ENCODE data around the gene ALPP.
"Not testable (repeated sequence)": the region's sequence is repeated elsewhere in the genome, so short reads cannot be mapped to it uniquely, and the experiment has no call there.

ALPP gene

DNA sequence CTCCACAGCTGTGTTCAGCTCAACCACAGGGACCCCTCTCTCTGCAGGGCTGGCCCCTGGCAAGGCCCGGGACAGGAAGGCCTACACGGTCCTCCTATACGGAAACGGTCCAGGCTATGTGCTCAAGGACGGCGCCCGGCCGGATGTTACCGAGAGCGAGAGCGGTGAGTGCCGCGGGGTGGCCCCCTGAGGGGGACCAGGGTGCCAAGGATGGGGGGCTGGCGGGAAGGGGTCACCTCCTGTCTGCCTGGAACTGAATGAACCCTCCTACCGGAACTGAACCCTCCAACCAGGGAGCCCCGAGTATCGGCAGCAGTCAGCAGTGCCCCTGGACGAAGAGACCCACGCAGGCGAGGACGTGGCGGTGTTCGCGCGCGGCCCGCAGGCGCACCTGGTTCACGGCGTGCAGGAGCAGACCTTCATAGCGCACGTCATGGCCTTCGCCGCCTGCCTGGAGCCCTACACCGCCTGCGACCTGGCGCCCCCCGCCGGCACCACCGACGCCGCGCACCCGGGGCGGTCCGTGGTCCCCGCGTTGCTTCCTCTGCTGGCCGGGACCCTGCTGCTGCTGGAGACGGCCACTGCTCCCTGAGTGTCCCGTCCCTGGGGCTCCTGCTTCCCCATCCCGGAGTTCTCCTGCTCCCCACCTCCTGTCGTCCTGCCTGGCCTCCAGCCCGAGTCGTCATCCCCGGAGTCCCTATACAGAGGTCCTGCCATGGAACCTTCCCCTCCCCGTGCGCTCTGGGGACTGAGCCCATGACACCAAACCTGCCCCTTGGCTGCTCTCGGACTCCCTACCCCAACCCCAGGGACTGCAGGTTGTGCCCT lies 2.9 kb downstream of the ALPP start:
- not testable (repeated sequence) for DNase-seq (ENCODE audit: low read depth, low spot score)

DNA sequence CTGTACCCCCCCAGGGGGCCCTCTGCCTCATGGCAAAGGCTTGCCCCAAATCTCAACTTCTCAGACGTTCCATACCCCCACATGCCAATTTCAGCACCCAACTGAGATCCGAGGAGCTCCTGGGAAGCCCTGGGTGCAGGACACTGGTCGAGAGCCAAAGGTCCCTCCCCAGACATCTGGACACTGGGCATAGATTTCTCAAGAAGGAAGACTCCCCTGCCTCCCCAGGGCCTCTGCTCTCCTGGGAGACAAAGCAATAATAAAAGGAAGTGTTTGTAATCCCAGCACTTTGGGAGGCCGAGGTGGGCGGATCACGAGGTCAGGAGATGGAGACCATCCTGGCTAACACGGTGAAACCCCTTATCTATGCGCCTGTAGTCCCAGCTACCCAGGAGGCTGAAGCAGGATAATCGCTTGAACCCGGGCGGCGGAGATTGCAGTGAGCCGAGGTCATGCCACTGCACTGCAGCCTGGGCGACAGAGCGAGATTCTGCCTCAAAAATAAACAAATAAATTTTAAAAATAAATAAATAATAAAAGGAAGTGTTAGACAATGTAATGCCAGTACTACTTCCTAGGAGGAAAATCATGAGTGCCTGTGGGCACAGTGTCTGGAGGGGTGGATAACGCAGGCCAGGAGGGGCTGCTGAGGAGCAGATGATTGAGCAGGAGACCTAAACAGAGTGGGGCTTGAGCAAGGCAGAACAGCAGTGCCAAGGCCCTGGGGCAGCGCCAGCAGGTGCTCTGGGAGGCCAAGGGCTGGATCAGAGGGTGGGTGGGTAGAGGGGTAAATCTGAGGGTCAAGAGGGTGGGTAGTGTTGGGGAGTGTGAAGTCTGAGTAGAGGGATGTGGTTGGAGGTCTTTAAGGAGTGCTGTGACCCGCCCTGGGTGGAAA lies 4.0 kb downstream of the ALPP start:
- DNase-seq (ENCODE audit: low read depth, low spot score): no peak

DNA sequence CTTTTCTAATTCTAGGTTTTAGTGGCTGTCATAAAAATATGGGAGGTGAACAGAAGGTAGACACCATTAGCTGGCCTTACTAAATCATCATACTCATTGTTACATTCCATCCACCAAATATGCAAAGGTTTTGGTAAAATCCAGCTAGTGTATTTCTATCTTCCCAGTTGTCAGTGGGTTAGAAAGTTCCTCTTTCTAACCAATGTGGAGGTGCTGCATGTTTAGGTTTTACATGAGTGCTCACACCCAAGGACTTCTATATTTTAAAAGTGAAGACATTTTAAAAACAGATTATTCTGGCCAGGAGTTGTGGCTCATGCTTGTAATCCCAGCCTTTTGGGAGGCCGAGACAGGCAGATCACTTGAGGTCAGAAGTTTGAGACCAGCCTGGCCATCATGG lies 5.9 kb downstream of the ALPP start:
- DNase-seq (ENCODE audit: low read depth, low spot score): no peak

DNA sequence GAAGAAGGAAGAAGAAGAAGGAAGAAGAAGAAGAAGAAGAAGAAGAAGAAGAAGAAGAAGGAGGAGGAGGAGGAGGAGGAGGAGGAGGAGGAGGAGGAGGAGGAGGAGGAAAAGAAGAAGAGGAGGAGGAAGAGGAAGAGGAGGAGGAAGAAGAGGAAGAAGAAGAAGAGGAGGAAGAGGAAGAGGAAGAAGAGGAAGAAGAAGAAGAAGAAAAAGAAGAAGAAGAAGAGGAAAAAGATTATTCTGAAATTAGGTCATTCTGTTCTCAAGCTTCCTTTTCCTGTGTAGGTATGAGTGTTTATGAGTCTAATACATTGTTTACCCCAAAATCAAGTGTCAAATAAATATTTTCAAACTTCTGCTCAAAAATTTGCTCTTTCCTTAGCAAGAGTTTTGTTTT lies 6.5 kb downstream of the ALPP start:
- DNase-seq (ENCODE audit: low read depth, low spot score): not testable (repeated sequence)

DNA sequence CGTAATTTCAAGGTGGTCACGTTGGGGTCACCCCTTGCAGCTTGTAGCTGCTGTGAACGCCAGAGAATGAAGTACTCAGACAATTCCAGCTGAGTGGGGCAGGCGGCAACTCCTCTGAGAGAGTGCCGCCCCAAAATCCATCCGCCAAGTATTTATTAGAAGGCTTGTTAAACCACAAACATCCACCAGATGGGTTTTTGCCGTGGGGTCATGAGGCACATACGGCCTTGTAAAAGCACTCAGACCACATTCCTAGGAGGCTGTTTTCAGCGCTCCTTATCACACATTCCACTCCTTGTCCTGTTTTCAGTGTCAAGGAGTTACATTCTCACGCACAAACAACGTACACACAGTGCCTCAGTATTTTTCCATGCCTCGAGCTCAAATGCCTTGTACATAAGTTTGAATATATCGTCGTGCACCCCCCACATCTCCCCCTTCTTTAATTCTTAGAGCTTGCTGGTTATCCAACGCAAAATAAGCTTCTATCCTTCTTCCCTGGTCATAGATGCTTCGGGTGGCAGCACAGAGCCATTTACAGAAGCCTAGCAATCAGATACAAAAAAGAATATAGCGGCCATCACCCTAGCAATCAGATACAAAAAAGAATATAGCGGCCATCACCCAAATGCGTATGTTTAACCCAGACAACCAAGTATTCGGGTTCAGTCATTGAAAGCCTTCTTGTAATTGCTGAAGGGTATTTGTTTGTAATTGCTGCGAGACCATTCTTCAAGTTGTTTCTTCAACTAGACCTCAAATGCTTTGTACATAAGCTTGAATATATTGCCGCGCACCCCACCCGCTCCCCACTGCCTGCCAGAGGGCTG lies 7.3 kb downstream of the ALPP start:
- no peak for DNase-seq (ENCODE audit: low read depth, low spot score)

DNA sequence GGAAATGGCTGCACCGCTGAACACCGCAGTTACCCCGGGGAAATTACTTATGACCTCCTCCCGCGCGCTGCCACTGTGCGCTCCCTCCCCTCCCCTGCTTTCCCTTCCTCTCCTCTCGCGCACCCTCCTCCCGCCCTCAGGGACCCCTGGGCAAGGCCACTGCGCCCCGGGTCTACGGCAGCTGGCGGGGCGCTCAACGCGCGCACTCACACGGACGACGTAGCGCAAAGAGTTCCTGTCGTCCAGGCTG lies 7.9 kb downstream of the ALPP start:
- no peak for DNase-seq (ENCODE audit: low read depth, low spot score)

DNA sequence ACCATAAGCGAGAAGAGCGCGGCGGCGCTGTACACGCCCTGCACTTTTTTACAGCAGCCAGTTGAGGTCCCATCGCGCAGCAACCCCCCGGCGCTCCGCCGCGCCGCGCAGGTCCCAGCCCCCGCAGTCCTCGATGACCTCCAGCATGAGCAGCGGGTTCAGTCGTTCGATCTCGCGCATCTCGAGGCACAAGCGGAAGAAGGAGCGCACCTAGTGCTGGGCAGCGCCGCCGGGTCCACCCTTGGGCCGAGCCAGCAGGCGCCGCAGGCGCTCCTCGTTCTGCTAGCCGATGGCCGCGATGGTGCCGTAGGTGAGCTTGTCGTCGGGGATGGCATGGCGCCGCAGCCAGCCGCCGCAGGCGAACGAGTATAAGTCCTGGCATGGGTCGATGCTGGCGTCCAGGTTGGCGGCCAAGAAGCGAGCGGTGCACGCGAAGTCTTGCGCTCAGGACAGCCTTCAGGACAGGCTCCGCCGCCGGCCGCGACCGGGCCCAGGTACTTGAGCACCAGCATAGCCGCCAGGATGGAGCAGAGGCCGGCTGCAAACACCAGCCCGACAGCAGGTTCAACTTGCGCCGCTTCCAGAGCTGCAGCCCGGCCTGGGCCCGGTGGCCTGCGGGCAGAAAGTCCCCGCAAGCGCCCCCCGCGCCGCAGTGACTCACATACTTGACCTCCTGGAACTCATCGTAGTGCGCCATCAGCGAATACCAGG lies 8.3 kb downstream of the ALPP start:
- DNase-seq (ENCODE audit: low read depth, low spot score): no peak

DNA sequence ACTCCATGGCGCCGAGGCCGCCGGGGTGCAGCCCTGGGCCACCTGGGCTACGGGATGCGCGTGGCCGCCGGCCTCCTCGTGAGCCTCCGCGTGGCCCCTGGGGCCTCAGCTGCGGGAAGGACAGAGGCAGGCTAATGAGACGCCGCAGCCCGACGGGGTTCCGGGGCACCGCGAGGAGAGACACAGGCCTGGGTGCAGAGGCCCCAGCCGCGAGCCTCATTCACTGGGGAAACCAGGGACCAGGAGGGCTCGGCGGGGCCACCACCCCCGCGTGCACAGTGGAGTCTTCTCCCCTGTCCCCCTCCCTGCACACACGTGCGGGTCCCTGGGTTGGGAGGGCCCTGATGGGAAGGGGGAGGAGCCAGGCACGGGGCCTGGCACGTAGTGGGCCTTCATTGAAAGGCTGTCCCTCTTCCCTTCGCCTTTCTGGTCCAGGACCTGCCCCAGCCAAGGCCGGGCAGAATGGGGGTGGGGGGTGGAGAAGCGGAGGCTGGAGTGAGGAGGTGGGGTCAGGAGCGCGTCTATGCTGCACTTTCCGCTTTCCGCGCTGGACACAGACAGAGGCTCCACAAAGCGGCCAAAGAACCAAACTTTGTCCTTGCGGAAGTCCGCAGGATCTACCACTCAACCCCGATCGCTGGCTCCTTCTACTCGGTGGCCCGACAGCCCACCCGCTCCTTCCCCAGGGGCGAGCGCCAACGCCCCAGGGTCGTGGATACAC lies 9.1 kb downstream of the ALPP start:
- no peak for DNase-seq (ENCODE audit: low read depth, low spot score)

DNA sequence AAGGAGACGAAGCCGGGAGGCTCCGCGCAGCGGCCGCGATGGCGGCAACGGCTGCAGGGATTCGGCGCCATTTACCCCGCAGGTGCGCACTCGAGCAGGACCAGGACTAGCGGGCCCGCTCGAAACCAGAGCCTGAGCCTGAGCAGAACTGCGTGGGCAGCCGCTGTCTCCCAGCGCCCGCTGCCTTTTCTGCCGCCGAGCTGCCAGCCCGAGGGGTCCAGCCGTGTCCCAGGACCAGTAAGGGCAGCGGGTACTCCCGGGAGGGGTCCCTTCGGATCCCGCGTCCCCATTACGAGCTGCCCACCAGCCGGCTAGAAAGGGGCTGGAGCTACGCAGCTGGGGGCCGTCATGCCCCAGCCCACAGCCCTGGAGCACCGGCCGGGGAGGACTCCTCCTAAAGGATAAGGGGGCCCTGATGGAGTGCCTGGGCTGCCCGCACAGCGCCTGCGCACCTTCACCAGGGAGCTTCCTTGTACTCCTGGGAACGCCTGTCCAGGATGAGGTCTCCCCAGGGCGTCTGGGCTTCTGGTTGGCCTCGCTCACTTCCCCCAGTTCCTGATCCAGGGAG lies 9.9 kb downstream of the ALPP start:
- no peak for DNase-seq (ENCODE audit: low read depth, low spot score)

DNA sequence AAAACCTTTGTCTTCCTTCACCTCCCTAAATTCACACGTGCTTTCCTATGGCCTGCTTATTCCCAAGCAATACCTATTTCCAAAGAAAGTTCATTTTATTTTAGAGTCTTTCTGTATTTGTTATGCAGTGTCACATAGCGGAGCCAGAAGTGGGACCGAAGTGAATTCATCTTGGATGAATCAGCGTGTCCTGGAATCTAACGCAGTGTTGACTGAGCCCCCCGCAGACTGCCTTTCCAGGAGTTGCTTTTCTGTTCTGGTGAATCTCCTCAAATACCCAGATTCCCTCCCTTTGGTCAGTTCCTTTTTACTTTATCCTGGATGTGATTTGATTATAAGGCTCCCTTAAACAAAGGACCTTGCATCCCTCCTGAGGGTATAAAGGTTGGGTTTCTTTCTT lies 10.8 kb downstream of the ALPP start:
- no peak for DNase-seq (ENCODE audit: low read depth, low spot score)

DNA sequence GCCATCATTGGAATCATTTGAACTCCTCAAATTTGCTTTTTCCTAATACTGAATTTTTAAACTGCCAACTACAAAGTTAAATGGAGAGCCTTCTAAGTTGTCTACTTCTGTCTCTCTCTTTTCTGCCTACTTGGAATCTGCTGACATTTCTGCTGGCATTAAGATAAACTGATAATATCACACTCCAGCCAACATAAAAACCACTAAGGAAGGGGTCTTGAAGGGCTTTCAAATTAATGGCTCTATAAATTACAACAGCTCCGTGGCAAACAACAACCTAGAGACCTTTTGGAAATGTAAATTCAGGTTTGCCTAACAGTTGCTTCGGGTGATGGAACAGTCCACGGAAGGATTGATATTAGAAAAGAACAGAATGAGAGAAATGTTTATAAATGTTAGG lies 12.1 kb downstream of the ALPP start:
- no peak for DNase-seq (ENCODE audit: low read depth, low spot score)

DNA sequence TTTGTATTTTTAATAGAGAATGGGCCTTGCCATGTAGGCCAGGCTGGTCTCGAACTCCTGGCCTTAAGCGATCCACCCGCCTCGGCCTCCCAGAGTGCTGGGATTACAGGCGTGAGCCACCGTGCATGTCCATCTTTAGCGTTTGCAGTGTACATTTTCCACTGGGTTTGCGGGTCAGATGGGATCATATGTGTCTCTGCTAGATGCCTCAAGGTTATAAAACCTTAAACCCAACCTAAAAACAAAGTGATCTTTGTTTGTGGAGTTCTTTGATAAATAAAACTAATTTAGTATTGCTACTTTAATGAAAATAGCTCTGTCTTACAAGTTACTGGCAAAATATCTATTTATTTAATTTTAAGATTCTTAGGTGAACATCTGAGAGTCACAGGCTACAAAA lies 15.0 kb downstream of the ALPP start:
- no peak for DNase-seq (ENCODE audit: low read depth, low spot score)

DNA sequence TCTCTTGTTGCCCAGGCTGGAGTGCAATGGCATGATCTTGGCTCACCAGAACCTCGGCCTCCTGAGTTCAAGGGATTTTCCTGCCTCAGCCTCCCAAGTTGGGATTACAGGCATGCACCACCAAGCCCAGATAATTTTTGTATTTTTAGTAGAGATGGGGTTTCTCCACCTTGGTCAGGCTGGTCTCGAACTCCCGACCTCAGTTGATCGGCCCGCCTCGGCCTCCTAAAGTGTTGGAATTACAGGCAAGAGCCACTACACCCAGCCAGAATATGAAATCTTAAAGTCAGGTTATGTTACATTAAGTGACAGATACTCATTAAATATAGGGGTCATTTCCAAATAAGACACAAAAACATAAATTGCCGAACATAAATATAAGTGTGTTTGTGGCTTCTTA lies 15.9 kb downstream of the ALPP start:
- DNase-seq (ENCODE audit: low read depth, low spot score): not testable (repeated sequence)

DNA sequence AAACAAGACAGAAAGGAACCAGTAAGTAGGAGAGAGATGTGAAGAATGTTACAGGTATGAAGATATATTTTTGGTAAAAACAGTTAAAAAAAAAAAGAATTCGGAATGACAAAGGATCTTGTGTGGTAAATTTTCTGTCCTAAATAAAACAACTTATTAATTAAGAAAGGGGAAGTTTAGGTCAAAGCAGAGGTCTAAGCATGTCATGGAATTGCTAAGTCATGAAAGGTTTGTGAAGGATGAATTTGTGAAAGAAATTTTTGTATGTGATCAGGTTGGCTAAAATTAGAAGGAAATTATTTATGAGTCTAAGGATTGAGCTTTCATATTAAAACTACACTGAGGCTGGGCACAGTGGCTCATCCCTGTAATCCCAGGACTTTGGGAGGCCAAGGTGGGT lies 17.0 kb downstream of the ALPP start:
- no peak for DNase-seq (ENCODE audit: low read depth, low spot score)

DNA sequence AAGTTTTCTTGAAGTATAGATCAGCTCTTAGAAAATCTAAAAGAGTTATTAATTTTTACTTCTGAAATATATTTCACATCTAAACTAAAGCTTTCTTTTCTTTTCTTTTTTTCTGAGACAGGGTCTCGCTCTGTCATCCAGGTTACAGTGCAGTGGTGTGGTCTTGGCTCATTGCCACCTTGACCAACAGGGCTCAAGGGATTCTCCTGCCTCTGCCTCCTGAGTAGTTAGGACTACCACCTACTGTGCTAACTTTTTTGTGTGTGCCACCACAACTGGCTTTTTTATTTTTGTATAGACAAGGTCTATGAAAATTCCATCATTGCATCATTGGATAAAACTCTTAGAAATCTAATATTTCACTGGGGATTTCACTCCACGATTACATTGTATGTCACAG lies 18.1 kb downstream of the ALPP start:
- DNase-seq (ENCODE audit: low read depth, low spot score): no peak

DNA sequence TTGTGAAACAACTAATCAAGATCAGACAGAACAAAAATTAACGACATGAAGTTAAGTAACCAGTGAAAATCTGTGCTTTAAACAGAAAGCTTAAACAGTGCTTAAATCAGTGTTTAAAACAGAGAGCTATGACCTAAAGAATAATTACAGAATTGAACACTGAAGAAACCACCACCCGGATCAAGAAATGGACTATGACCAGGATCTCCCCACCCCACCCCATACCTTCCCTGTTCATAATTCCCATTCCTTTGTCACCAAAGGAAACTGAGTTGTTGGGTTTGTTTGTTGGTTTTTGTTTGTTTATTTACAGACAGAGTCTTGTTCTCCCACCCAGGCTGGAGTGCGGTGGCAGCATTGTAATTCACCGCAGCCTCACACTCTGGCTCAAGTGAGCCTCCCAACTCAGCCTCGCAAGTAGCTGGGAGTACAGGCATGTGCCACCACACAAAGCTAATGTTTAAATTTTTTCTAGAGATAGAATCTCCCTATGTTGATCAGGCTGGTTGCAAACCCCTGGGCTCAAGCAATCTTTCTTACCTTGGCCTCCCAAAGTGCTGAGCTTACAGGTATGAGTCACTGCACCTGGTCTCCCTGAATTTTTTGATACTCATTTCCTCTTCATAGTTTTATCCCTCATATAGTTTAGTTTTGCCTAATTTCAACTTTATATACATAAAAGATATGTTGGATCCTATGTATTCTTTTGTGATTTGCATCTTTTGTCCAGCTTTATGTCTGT lies 19.9 kb downstream of the ALPP start:
- DNase-seq (ENCODE audit: low read depth, low spot score): no peak

DNA sequence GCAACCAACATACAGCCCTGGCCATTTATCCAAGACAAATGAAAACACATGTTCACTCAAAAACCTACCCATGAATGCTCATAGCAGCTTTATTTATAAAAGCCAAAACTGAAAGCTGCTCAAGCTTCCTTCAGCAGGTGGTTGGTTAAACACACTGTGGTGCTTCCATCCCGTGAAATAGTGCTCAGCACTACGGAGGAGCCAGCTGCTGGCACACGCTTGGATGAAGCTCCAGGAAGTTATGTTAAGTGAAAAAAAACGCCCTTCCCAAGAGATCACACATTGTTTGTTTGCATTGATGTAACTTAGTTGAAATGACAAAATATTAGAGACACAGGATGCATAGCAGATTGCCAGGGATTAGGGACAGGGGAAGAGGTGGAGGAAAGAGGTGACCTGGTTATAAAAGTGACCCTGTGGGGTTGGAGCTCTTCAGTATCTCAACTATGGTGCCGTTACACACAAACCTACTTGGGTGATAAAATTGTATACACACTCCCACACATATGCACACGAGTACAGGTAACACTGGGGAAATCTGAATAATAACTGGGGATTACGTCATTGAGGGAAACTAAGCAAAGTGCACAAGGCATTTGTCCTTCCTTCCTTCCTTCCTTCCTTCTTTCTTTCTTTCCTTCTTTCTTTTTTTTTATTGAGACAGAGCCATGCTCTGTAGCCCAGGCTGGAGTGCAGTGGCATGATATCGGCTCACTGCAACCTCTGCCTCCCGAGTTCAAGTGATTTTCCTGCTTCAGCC lies 21.9 kb downstream of the ALPP start:
- DNase-seq (ENCODE audit: low read depth, low spot score): no peak

DNA sequence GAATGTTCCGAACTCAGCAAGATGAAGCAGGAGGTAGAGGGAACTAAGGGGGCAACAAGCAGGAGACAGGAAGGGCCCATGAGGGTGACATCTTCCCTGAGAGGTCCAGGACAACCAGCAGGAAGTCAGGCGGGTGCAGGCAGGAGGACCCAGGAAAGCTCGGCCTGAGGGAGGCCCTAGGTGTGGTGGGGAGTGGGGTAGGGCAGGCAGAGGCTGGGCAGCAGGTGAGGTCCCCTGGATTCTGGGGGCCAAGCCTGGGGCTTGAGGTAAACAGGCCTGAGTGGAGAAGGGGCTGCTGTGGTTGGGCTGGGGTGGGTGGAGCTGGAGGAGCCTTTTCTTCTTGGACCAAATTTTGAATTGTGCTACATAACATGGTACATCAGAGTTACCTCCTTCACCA lies 24.0 kb downstream of the ALPP start:
- no peak for DNase-seq (ENCODE audit: low read depth, low spot score)

DNA sequence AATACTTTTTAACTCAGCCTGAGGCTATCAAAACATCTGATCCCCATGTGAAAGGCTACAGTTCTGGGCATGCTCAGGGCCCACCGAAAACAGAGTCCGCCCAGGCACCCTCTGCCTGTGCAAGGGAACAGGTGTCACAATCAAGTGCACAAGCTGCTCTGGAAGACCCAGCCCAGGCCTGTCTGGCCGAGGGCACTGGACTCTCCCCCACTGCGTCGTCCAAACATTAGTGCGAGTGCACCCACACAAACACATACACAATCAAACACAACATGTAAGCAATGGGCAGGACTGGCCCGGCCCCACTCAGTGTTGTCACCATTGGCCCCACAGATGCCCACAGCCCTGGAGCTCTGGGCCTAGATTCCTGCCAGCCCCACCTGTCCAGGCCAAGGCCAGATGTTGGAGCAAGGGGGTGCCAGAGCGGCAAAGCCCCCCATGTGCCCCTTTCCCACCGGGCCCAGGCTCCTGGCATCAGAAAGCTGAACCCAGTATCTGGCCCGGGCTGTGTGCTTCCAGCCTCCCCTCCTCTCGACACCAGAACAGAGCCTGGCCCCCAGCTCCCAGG lies 27.5 kb downstream of the ALPP start:
- no peak for DNase-seq (ENCODE audit: low read depth, low spot score)

All from activated CD4-positive, CD25-positive, alpha-beta regulatory T cell treated with anti-CD3 and anti-CD28 coated beads, Interleukin-2, amount 50 U/mL, for 16 hours (primary cell).